Prostate gland (tissue), 2 donors: ENCODE measurements around the gene CPA1. TPM values are rescaled to one million over a fixed set of nuclear protein-coding genes. Genes with fewer than 3 reads are reported as not detected.

Experiments used
- DNase-seq: peaks from one replicate; pipeline ENCODE4 v3.0.0-alpha.2; 2019; ENCODE audit warnings: low spot score
- H3K27ac ChIP-seq, 2 donors: fragments of 200-600 bp; sonication (generic); 2 replicates each; pipeline ENCODE4 v1.5.1; 2017 to 2019
- H3K27me3 ChIP-seq: fragments of 200-600 bp; sonication (generic); replicated peaks from 2 replicates; pipeline ENCODE4 v1.5.1; 2019; ENCODE audit not compliant: insufficient read depth
- H3K36me3 ChIP-seq, 2 donors: fragments of 200-600 bp; sonication (generic); 1 replicate in 1 of 2; 2 replicates in 1 of 2; pipeline versions ENCODE4 v1.5.1 to v1.8.1; 2017 to 2019
- H3K4me1 ChIP-seq: fragments of 200-600 bp; sonication (generic); replicated peaks from 2 replicates; pipeline ENCODE4 v1.5.1; 2019
- H3K4me3 ChIP-seq, 2 donors: fragments of 200-600 bp; sonication (generic); 2 replicates each; pipeline ENCODE4 v1.5.1; 2017 to 2019
- H3K9me3 ChIP-seq: fragments of 200-600 bp; sonication (generic); 2 replicates; pipeline ENCODE4 v1.5.1; 2017
- CTCF ChIP-seq, 4 experiments: fragments of 200-600 bp in 2 of 4; fragments of 450-650 bp in 2 of 4; sonication (generic) in 2 of 4; IDR thresholded peaks; 1 replicate in 3 of 4; 2 replicates in 1 of 4; pipeline ENCODE4 v1.5.1; 2016 to 2019; ENCODE audit warnings: antibody characterized with exemption in 4 of 4, mild to moderate bottlenecking in 2 of 4, moderate library complexity in 2 of 4
- POLR2A ChIP-seq: fragments of 450-650 bp; IDR thresholded peaks from one replicate; pipeline ENCODE4 v1.6.1; 2016; ENCODE audit warnings: antibody characterized with exemption, mild to moderate bottlenecking
- POLR2AphosphoS5 ChIP-seq: sonication (generic); formaldehyde crosslinking; IDR thresholded peaks from one replicate; pipeline ENCODE4 v1.6.1; 2017; ENCODE audit warnings: antibody characterized with exemption
- WGBS: methylation state at CpG from one replicate; pipeline ENCODE4 v1.1.5; 2018; 5-methylcytosine and 5-hydroxymethylcytosine counted together
- intact Hi-C: fragments of 100-400 bp; cut with DNase I; formaldehyde crosslinking; loops from one replicate; pipeline ENCODE4 v1.14.2; 2022
- total RNA-seq, 2 donors: library from RNA; depleted of rRNA; stranded (reverse); fragments of >200 nt; gene quantifications; one replicate each; pipeline ENCODE4 v1.1.0, GENCODE V29; 2016

Gene CPA1
- total RNA-seq, 2 donors from 2014 or later = 0.14 TPM; not detected in 1

GRCh38 chr7:130369110-130369711 lies 11.1 kb upstream of the CPA1 start:
- WGBS = 31% methylated on average over 10 of the region's 10 CpGs
- TF ChIP-seq POLR2AphosphoS5 (no peak), CTCF (IDR thresholded peaks at IDR 0.05) (no peak), POLR2A (no peak)
- no peaks in the 10 kb centered on the region for H3K27me3 ChIP-seq
- H3K27ac ChIP-seq = peak overlapping the region; percentile 54 to 58
- no peaks in the 10 kb centered on the region for H3K36me3 ChIP-seq
- intact Hi-C loops = no loop called here
- peaks cover 16% of the 10 kb centered on the region for H3K4me1 ChIP-seq
- no peak overlapping the region for H3K4me3 ChIP-seq
- no peaks in the 10 kb centered on the region for H3K9me3 ChIP-seq
- DNase-seq = no peak

GRCh38 chr7:130369831-130370550 lies 10.3 kb upstream of the CPA1 start:
- H3K4me3 ChIP-seq = no peak overlapping the region
- H3K36me3 ChIP-seq = no peaks in the 10 kb centered on the region
- peaks cover 16% of the 10 kb centered on the region for H3K4me1 ChIP-seq
- H3K9me3 ChIP-seq = no peaks in the 10 kb centered on the region
- DNase-seq = no peak
- peak overlapping the region in 1 of 2 donors; percentile 54 for H3K27ac ChIP-seq
- H3K27me3 ChIP-seq = no peaks in the 10 kb centered on the region
- intact Hi-C loops = no loop called here
- whole genome bisulfite sequencing = 69% methylated on average over 3 of the region's 3 CpGs
- TF ChIP-seq CTCF (IDR thresholded peaks at IDR 0.05) = no peak
- TF ChIP-seq POLR2AphosphoS5 = no peak
- TF ChIP-seq POLR2A = no peak

GRCh38 chr7:130371046-130371445 lies 9.2 kb upstream of the CPA1 start:
- 51% methylated on average over 3 of the region's 3 CpGs for WGBS
- Histone ChIP-seq H3K4me3 (no peak overlapping the region), H3K27ac (peak overlapping the region; percentile 30 to 50), H3K4me1 (peaks cover 16% of the 10 kb centered on the region), H3K36me3 (no peaks in the 10 kb centered on the region), H3K9me3 (no peaks in the 10 kb centered on the region), H3K27me3 (no peaks in the 10 kb centered on the region)
- intact Hi-C loops = no loop called here
- no peak for DNase-seq
- TF ChIP-seq POLR2A (no peak), CTCF (IDR thresholded peaks at IDR 0.05) (no peak), POLR2AphosphoS5 (no peak)

- WGBS = 71% methylated on average over 11 of the region's 11 CpGs
- peaks cover 16% of the 10 kb centered on the region for H3K4me1 ChIP-seq
- DNase-seq = no peak
- no peak overlapping the region for H3K4me3 ChIP-seq
- intact Hi-C loops = no loop called here
- no peaks in the 10 kb centered on the region for H3K36me3 ChIP-seq
- peak overlapping the region; percentile 82 to 85 for H3K27ac ChIP-seq
- H3K9me3 ChIP-seq = no peaks in the 10 kb centered on the region
- no peaks in the 10 kb centered on the region for H3K27me3 ChIP-seq
- TF ChIP-seq POLR2AphosphoS5 (no peak), POLR2A (no peak), CTCF (IDR thresholded peaks at IDR 0.05) (no peak)
These were observed 7.7 kb upstream of the CPA1 start for GRCh38 chr7:130372402-130373165.
